AG04450 (cell line): ENCODE results near the gene NEO1. TPM values are rescaled to one million over a fixed set of nuclear protein-coding genes. Genes with fewer than 3 reads are reported as not detected.

ENCODE experiments used
- CTCF ChIA-PET: fragments of 300-600, 350-600 bp; formaldehyde crosslinking; extraction: SDS; loops from one replicate; lab custom pipeline; 2022; ENCODE audit warnings: antibody characterized with exemption, inconsistent platforms; lab: Charles Lee
- POLR2A ChIA-PET: fragments of 350-600 bp; formaldehyde crosslinking; extraction: SDS; loops from one replicate; lab custom pipeline; 2021; ENCODE audit warnings: antibody characterized with exemption, inconsistent platforms; lab: Yijun Ruan, JAX
- DNase-seq: peaks from one replicate; pipeline ENCODE4 v3.0.0-alpha.2; 2011; ENCODE audit warnings: low read depth, low spot score
- H3K27ac ChIP-seq: one replicate; pipeline ENCODE4 v1.5.1; 2012; ENCODE audit warnings: low read depth, low read length, control low read depth
- H3K27me3 ChIP-seq: one replicate; pipeline ENCODE4 v1.6.0; 2012; ENCODE audit warnings: low read length; ENCODE audit not compliant: control insufficient read depth, insufficient read depth
- H3K4me3 ChIP-seq: 2 replicates; pipeline ENCODE4 v1.5.1; 2011; ENCODE audit warnings: mild to moderate bottlenecking, low read depth, low read length, control low read depth
- H3K9me3 ChIP-seq: 2 replicates; pipeline ENCODE4 v1.5.1; 2012; ENCODE audit warnings: low read length; ENCODE audit not compliant: control insufficient read depth, insufficient read depth
- CTCF ChIP-seq: IDR thresholded peaks from 2 replicates; pipeline ENCODE4 v1.5.1; 2011; ENCODE audit warnings: low read depth, low read length, control low read depth, inconsistent platforms
- polyA plus RNA-seq: library from polyadenylated mRNA; depleted of rRNA; stranded (reverse); fragments of >200 nt; gene quantifications from 2 replicates; pipeline ENCODE4 v1.2.3, GENCODE V29; 2011

NEO1 gene
- polyA plus RNA-seq, 1 experiment: 3.5 TPM

GRCh38 chr15:73118055-73118454 is 65.8 kb downstream of the NEO1 start:
- TF ChIP-seq CTCF: no peak

GRCh38 chr15:73119478-73119877 is 67.2 kb downstream of the NEO1 start:
- TF ChIP-seq CTCF: no peak
- no peak for DNase-seq
- CTCF ChIA-PET: interaction anchor here (0.6 kb wide), 1 partner anchor 37 kb away, joined by 3 read pairs; no protein-coding TSS in a partner anchor
- H3K4me3 ChIP-seq: no peak overlapping the region
- H3K27ac ChIP-seq: no peak overlapping the region
- no peaks in the 10 kb centered on the region for H3K27me3 ChIP-seq
- POLR2A ChIA-PET: no interaction called here
- no peaks in the 10 kb centered on the region for H3K9me3 ChIP-seq

More at GRCh38 chr15:73118055-73118454, 65.8 kb downstream of the NEO1 start:
- Histone ChIP-seq H3K9me3 (no peaks in the 10 kb centered on the region), H3K27me3 (no peaks in the 10 kb centered on the region), H3K27ac (no peak overlapping the region), H3K4me3 (no peak overlapping the region)
- ChIA-PET POLR2A (no interaction called here), CTCF (no interaction called here)
- DNase-seq: no peak

GRCh38 chr15:73120269-73120668 is 68.0 kb downstream of the NEO1 start:
- H3K4me3 ChIP-seq: no peak overlapping the region
- CTCF ChIA-PET: interaction anchor here (0.6 to 0.7 kb wide), 2 partner anchors 34 to 38 kb away, joined by 3 read pairs; no protein-coding TSS in a partner anchor

GRCh38 chr15:73125219-73125618 is 73.0 kb downstream of the NEO1 start:
- DNase-seq: no peak
- Histone ChIP-seq H3K27me3 (no peaks in the 10 kb centered on the region), H3K4me3 (no peak overlapping the region), H3K27ac (no peak overlapping the region), H3K9me3 (no peaks in the 10 kb centered on the region)
- POLR2A ChIA-PET: no interaction called here
- CTCF ChIA-PET: no interaction called here
- TF ChIP-seq CTCF: no peak

More at GRCh38 chr15:73120269-73120668, 68.0 kb downstream of the NEO1 start:
- no peak for TF ChIP-seq CTCF
- no peak overlapping the region for H3K27ac ChIP-seq
- no peaks in the 10 kb centered on the region for H3K9me3 ChIP-seq
- POLR2A ChIA-PET: no interaction called here
- no peak for DNase-seq
- no peaks in the 10 kb centered on the region for H3K27me3 ChIP-seq

- H3K27me3 ChIP-seq: no peaks in the 10 kb centered on the region
- POLR2A ChIA-PET: no interaction called here
- CTCF ChIA-PET: interaction anchor here (0.7 to 1.4 kb wide), 4 partner anchors 9 to 178 kb away, joined by 3 to 6 read pairs (median 4); no protein-coding TSS in a partner anchor
- DNase-seq: no peak
- H3K4me3 ChIP-seq: no peak overlapping the region
- TF ChIP-seq CTCF: peak; percentile 90
- H3K27ac ChIP-seq: no peak overlapping the region
- H3K9me3 ChIP-seq: no peaks in the 10 kb centered on the region
Observed at GRCh38 chr15:73127302-73127936, 75.2 kb downstream of the NEO1 start.
